ENCODE results near the gene UBE2G2.

DNA sequence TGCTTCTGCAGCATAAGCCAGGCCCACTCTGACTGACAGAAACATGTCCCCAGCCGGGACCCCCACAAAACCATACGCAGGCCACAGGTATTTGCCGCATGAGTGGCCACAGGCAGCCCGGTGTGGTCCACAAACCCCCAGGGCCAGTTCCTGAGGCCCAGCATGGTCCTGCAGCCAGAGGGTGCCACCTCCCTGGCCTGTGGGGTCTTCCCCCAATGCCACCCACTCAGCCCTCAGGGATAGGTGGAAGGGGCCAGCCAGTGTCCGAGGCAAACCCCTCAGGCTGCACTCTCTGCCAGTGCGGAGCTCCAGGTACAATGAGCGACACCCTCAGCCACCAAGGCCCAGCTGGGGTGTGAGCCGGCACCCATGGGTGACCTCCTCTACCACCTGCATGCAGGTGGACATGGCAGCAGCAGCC lies 43.5 kb downstream of the UBE2G2 start:
- TF ChIP-seq CTCF (conservative IDR thresholded peaks at IDR 0.05; ENCODE audit: low read depth, low read length) (no peak), EZH2 (IDR thresholded peaks at IDR 0.05; ENCODE audit: low read length, unreplicated experiment) (no peak), EZH2phosphoT487 (IDR thresholded peaks at IDR 0.05; ENCODE audit: borderline replicate concordance, low read length) (no peak)
